GM23338 (cell line): ENCODE results near the gene BMP10. TPM values are rescaled to one million over a fixed set of nuclear protein-coding genes. Genes with fewer than 3 reads are reported as not detected.
A peak's percentile ranks its signal among the peaks of the same experiment; 100 is the strongest.

Source experiments
- ATAC-seq: fragments of 200-7000 bp; cut with Tn5 transposase; 3 replicates; pipeline ENCODE4 v1.9.1; 2020
- DNase-seq: peaks from one replicate; pipeline ENCODE4 v3.0.0-alpha.2; 2015; ENCODE audit warnings: low spot score
- H2AFZ ChIP-seq: fragments of 200-600 bp; sonication (generic); 2 replicates; pipeline ENCODE4 v1.8.0; 2016; ENCODE audit warnings: antibody characterized with exemption, mild to moderate bottlenecking, moderate library complexity
- H3F3A ChIP-seq: fragments of 200-600 bp; sonication (generic); replicated peaks from 2 replicates; pipeline ENCODE4 v1.8.0; 2017; ENCODE audit warnings: antibody characterized with exemption, mixed run types, low read depth
- H3K27ac ChIP-seq: fragments of 200-600 bp; sonication (generic); 2 replicates; pipeline ENCODE4 v1.6.1; 2016; ENCODE audit warnings: low read depth
- H3K27me3 ChIP-seq: fragments of 200-600 bp; sonication (generic); 2 replicates; pipeline ENCODE4 v1.8.0; 2016; ENCODE audit warnings: mild to moderate bottlenecking, mixed run types, moderate library complexity; ENCODE audit not compliant: insufficient read depth
- H3K36me3 ChIP-seq: fragments of 200-600 bp; sonication (generic); 2 replicates; pipeline ENCODE4 v1.8.0; 2016; ENCODE audit warnings: mild to moderate bottlenecking; ENCODE audit not compliant: insufficient read depth
- H3K4me1 ChIP-seq: fragments of 200-600 bp; sonication (generic); 2 replicates; pipeline ENCODE4 v1.8.0; 2016; ENCODE audit warnings: mild to moderate bottlenecking, moderate library complexity; ENCODE audit not compliant: insufficient read depth
- H3K4me2 ChIP-seq: fragments of 200-600 bp; sonication (generic); 2 replicates; pipeline ENCODE4 v1.7.1; 2017; ENCODE audit warnings: mixed run types
- H3K4me3 ChIP-seq: fragments of 200-600 bp; sonication (generic); 2 replicates; pipeline ENCODE4 v1.6.1; 2016; ENCODE audit warnings: mixed run types
- H3K79me2 ChIP-seq: fragments of 200-600 bp; sonication (generic); replicated peaks from 2 replicates; pipeline ENCODE4 v1.8.0; 2017; ENCODE audit warnings: mild to moderate bottlenecking; ENCODE audit not compliant: insufficient read depth
- H3K9me2 ChIP-seq: fragments of 200-600 bp; sonication (generic); 2 replicates; pipeline ENCODE4 v1.8.0; 2017; ENCODE audit not compliant: insufficient read depth
- H4K20me1 ChIP-seq: fragments of 200-600 bp; sonication (generic); replicated peaks from 2 replicates; pipeline ENCODE4 v1.8.0; 2017; ENCODE audit warnings: mild to moderate bottlenecking; ENCODE audit not compliant: insufficient read depth
- H3K27ac Mint-ChIP-seq: 2 replicates; pipeline ENCODE4 v1.8.0; 2020; ENCODE audit warnings: inconsistent platforms, mild to moderate bottlenecking, moderate library complexity, mixed read lengths
- H3K27me3 Mint-ChIP-seq: 3 replicates; pipeline ENCODE4 v1.8.0; 2022; ENCODE audit warnings: low read depth, mild to moderate bottlenecking, moderate library complexity, mixed read lengths, inconsistent platforms; ENCODE audit not compliant: insufficient read depth, poor library complexity
- H3K36me3 Mint-ChIP-seq: 3 replicates; pipeline ENCODE4 v1.8.0; 2021; ENCODE audit warnings: low read depth, mild to moderate bottlenecking, inconsistent platforms, moderate library complexity, mixed read lengths
- H3K4me1 Mint-ChIP-seq: 3 replicates; pipeline ENCODE4 v1.8.0; 2020; ENCODE audit warnings: mild to moderate bottlenecking, inconsistent platforms, mixed read lengths
- H3K4me3 Mint-ChIP-seq: 3 replicates; pipeline ENCODE4 v1.8.0; 2021; ENCODE audit warnings: moderate library complexity, mild to moderate bottlenecking, inconsistent platforms, mixed read lengths
- H3K9me3 Mint-ChIP-seq: 3 replicates; pipeline ENCODE4 v1.8.0; 2020; ENCODE audit warnings: moderate library complexity, mild to moderate bottlenecking, inconsistent platforms, mixed read lengths
- CREB1 ChIP-seq: fragments of 250-450 bp; sonication (Bioruptor Pico); IDR thresholded peaks from 2 replicates; pipeline ENCODE4 v1.5.0; 2020; ENCODE audit warnings: low read depth, mild to moderate bottlenecking, moderate library complexity
- EZH2 ChIP-seq: fragments of 200-600 bp; sonication (generic); IDR thresholded peaks from one replicate; pipeline ENCODE4 v1.8.0; 2017; ENCODE audit warnings: antibody characterized with exemption, mild to moderate bottlenecking, low read depth; ENCODE audit not compliant: unreplicated experiment
- EZH2phosphoT487 ChIP-seq: fragments of 200-600 bp; sonication (generic); IDR thresholded peaks from one replicate; pipeline ENCODE4 v1.8.1; 2018; ENCODE audit warnings: antibody characterized with exemption; ENCODE audit not compliant: unreplicated experiment
- JUNB ChIP-seq: IDR thresholded peaks from one replicate; pipeline ENCODE4 v1.6.1; 2016; ENCODE audit warnings: antibody characterized with exemption; ENCODE audit not compliant: unreplicated experiment
- POLR2AphosphoS5 ChIP-seq: IDR thresholded peaks from 2 replicates; pipeline ENCODE4 v1.6.1; 2016; ENCODE audit warnings: antibody characterized with exemption, low read depth
- STAT1 ChIP-seq: IDR thresholded peaks from one replicate; pipeline ENCODE4 v1.6.1; 2016; ENCODE audit warnings: antibody characterized with exemption; ENCODE audit not compliant: unreplicated experiment
- ZNF114 ChIP-seq: fragments of 250-450 bp; sonication (Bioruptor Pico); IDR thresholded peaks from 2 replicates; pipeline ENCODE4 v1.5.0; 2020; ENCODE audit warnings: mild to moderate bottlenecking, moderate library complexity
- ZNF331 ChIP-seq: fragments of 250-450 bp; sonication (Bioruptor Pico); IDR thresholded peaks from 2 replicates; pipeline ENCODE4 v1.5.0; 2020; ENCODE audit warnings: low read depth, mild to moderate bottlenecking, moderate library complexity
- polyA plus RNA-seq: library from polyadenylated mRNA; unstranded; fragments of >200 nt; fragmentation: Nextera tagmentation; extraction: Ambion mirVana; gene quantifications from 2 replicates; pipeline ENCODE4 v1.2.1, GENCODE V29; 2016
- total RNA-seq: library from RNA; depleted of rRNA; stranded (reverse); fragments of >200 nt; shearing (Covaris generic); gene quantifications from 2 replicates; pipeline ENCODE4 v1.2.3, GENCODE V29; 2014
- TF ChIP-seq, protein P1 (sequence below): IDR thresholded peaks from 2 replicates; pipeline ENCODE4 v1.6.1; 2016; ENCODE audit warnings: antibody characterized with exemption
- TF ChIP-seq, protein P2 (sequence below), 2 experiments: fragments of 200-600 bp in 1 of 2; sonication (generic) in 1 of 2; conservative IDR thresholded peaks; 2 replicates each; pipeline versions ENCODE4 v1.5.1 to v1.6.1; 2016 to 2017; ENCODE audit warnings: antibody characterized with exemption in 2 of 2, low read depth in 2 of 2, mild to moderate bottlenecking in 2 of 2, moderate library complexity in 1 of 2
- TF ChIP-seq, protein P3 (sequence below): IDR thresholded peaks from one replicate; pipeline ENCODE4 v1.6.1; 2018; ENCODE audit warnings: antibody characterized with exemption; ENCODE audit not compliant: unreplicated experiment
- TF ChIP-seq, protein P4 (sequence below): fragments of 250-450 bp; sonication (Bioruptor Pico); IDR thresholded peaks from 2 replicates; pipeline ENCODE4 v1.5.0; 2020; ENCODE audit warnings: mild to moderate bottlenecking, moderate library complexity

BMP10 gene
- total and polyA plus RNA-seq, 2 experiments from 2014 or later: not detected

DNA sequence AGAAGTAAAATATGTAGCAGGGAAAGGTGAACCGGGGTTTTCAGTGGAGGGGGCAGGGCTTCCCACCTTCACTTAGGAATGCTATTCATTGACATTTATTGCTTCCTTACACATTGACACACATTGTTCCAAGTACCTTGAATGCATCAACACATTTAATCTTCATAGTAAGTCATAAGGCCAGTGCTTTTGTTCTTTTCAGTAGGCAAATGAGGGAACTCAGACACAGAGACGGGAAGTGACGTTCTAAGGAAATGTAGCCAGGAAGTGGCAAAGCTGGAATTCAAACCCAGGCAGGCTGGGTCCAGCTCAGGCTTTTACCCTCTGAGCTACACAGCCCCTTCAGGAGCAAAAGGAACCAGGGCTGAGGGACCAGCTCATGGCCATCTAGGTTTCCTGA, 20.7 kb downstream of the BMP10 start (continued):
- TF ChIP-seq, protein P1, sequence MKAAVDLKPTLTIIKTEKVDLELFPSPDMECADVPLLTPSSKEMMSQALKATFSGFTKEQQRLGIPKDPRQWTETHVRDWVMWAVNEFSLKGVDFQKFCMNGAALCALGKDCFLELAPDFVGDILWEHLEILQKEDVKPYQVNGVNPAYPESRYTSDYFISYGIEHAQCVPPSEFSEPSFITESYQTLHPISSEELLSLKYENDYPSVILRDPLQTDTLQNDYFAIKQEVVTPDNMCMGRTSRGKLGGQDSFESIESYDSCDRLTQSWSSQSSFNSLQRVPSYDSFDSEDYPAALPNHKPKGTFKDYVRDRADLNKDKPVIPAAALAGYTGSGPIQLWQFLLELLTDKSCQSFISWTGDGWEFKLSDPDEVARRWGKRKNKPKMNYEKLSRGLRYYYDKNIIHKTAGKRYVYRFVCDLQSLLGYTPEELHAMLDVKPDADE: no peak
- TF ChIP-seq EZH2 (no peak), STAT1 (no peak), CREB1 (CRISPR knock-in tag) (no peak), ZNF331 (CRISPR knock-in tag) (no peak)

DNA sequence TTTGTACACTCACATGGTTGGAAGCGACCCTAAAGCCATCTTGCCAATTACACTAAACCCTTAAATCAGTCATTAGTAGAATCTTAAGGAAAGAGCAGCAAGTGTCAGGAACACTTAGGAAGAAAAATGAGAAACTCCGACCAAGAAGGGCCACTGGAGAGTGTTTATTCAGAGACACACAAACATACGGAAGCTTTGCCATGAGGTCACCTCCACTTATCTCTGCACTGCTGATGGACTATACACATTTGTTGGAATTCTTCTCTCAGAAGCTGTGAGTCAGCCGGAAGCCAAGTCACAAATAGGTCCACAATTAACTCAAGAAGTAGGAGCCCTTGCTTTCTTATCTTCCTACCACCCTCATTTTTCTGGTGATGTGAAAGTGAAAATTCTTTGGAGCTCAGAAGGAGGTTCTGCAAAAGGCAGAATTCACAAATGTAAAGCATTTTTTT, 21.6 kb downstream of the BMP10 start:
- H3K4me3 Mint-ChIP-seq: no peak overlapping the region
- no peak overlapping the region for H3K4me2 ChIP-seq
- no peaks in the 10 kb centered on the region for H3K4me1 ChIP-seq
- H3K27me3 ChIP-seq: no peaks in the 10 kb centered on the region
- H3K36me3 ChIP-seq: no peaks in the 10 kb centered on the region
- H3K36me3 Mint-ChIP-seq: no peaks in the 10 kb centered on the region
- peaks cover 4% of the 10 kb centered on the region; the same call in 1 of the 3 replicates for H3K4me1 Mint-ChIP-seq
- no peaks in the 10 kb centered on the region for H4K20me1 ChIP-seq
- DNase-seq (no peak), ATAC-seq (no peak)
- no peak overlapping the region for H3K27ac Mint-ChIP-seq
- no peaks in the 10 kb centered on the region for H3K79me2 ChIP-seq
- H3K27me3 Mint-ChIP-seq: peaks cover under 1% of the 10 kb centered on the region
- H3K4me3 ChIP-seq: no peak overlapping the region
- H3K9me3 Mint-ChIP-seq: no peaks in the 10 kb centered on the region
- no peaks in the 10 kb centered on the region for H3K9me2 ChIP-seq
- H3F3A ChIP-seq: no peaks in the 10 kb centered on the region
- peak overlapping the region; percentile 69 for H2AFZ ChIP-seq
- no peak overlapping the region for H3K27ac ChIP-seq
- no peak for TF ChIP-seq JUNB
- no peak for TF ChIP-seq ZNF331 (CRISPR knock-in tag)
- no peak for TF ChIP-seq EZH2
- no peak for TF ChIP-seq CREB1 (CRISPR knock-in tag)
- TF ChIP-seq POLR2AphosphoS5: no peak
- no peak for TF ChIP-seq STAT1
- TF ChIP-seq, protein P2, sequence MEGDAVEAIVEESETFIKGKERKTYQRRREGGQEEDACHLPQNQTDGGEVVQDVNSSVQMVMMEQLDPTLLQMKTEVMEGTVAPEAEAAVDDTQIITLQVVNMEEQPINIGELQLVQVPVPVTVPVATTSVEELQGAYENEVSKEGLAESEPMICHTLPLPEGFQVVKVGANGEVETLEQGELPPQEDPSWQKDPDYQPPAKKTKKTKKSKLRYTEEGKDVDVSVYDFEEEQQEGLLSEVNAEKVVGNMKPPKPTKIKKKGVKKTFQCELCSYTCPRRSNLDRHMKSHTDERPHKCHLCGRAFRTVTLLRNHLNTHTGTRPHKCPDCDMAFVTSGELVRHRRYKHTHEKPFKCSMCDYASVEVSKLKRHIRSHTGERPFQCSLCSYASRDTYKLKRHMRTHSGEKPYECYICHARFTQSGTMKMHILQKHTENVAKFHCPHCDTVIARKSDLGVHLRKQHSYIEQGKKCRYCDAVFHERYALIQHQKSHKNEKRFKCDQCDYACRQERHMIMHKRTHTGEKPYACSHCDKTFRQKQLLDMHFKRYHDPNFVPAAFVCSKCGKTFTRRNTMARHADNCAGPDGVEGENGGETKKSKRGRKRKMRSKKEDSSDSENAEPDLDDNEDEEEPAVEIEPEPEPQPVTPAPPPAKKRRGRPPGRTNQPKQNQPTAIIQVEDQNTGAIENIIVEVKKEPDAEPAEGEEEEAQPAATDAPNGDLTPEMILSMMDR (conservative IDR thresholded peaks at IDR 0.05; ENCODE audit: low read depth in 2 of 2): no peak
- TF ChIP-seq, protein P3, sequence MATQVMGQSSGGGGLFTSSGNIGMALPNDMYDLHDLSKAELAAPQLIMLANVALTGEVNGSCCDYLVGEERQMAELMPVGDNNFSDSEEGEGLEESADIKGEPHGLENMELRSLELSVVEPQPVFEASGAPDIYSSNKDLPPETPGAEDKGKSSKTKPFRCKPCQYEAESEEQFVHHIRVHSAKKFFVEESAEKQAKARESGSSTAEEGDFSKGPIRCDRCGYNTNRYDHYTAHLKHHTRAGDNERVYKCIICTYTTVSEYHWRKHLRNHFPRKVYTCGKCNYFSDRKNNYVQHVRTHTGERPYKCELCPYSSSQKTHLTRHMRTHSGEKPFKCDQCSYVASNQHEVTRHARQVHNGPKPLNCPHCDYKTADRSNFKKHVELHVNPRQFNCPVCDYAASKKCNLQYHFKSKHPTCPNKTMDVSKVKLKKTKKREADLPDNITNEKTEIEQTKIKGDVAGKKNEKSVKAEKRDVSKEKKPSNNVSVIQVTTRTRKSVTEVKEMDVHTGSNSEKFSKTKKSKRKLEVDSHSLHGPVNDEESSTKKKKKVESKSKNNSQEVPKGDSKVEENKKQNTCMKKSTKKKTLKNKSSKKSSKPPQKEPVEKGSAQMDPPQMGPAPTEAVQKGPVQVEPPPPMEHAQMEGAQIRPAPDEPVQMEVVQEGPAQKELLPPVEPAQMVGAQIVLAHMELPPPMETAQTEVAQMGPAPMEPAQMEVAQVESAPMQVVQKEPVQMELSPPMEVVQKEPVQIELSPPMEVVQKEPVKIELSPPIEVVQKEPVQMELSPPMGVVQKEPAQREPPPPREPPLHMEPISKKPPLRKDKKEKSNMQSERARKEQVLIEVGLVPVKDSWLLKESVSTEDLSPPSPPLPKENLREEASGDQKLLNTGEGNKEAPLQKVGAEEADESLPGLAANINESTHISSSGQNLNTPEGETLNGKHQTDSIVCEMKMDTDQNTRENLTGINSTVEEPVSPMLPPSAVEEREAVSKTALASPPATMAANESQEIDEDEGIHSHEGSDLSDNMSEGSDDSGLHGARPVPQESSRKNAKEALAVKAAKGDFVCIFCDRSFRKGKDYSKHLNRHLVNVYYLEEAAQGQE: no peak
- TF ChIP-seq, protein P4, sequence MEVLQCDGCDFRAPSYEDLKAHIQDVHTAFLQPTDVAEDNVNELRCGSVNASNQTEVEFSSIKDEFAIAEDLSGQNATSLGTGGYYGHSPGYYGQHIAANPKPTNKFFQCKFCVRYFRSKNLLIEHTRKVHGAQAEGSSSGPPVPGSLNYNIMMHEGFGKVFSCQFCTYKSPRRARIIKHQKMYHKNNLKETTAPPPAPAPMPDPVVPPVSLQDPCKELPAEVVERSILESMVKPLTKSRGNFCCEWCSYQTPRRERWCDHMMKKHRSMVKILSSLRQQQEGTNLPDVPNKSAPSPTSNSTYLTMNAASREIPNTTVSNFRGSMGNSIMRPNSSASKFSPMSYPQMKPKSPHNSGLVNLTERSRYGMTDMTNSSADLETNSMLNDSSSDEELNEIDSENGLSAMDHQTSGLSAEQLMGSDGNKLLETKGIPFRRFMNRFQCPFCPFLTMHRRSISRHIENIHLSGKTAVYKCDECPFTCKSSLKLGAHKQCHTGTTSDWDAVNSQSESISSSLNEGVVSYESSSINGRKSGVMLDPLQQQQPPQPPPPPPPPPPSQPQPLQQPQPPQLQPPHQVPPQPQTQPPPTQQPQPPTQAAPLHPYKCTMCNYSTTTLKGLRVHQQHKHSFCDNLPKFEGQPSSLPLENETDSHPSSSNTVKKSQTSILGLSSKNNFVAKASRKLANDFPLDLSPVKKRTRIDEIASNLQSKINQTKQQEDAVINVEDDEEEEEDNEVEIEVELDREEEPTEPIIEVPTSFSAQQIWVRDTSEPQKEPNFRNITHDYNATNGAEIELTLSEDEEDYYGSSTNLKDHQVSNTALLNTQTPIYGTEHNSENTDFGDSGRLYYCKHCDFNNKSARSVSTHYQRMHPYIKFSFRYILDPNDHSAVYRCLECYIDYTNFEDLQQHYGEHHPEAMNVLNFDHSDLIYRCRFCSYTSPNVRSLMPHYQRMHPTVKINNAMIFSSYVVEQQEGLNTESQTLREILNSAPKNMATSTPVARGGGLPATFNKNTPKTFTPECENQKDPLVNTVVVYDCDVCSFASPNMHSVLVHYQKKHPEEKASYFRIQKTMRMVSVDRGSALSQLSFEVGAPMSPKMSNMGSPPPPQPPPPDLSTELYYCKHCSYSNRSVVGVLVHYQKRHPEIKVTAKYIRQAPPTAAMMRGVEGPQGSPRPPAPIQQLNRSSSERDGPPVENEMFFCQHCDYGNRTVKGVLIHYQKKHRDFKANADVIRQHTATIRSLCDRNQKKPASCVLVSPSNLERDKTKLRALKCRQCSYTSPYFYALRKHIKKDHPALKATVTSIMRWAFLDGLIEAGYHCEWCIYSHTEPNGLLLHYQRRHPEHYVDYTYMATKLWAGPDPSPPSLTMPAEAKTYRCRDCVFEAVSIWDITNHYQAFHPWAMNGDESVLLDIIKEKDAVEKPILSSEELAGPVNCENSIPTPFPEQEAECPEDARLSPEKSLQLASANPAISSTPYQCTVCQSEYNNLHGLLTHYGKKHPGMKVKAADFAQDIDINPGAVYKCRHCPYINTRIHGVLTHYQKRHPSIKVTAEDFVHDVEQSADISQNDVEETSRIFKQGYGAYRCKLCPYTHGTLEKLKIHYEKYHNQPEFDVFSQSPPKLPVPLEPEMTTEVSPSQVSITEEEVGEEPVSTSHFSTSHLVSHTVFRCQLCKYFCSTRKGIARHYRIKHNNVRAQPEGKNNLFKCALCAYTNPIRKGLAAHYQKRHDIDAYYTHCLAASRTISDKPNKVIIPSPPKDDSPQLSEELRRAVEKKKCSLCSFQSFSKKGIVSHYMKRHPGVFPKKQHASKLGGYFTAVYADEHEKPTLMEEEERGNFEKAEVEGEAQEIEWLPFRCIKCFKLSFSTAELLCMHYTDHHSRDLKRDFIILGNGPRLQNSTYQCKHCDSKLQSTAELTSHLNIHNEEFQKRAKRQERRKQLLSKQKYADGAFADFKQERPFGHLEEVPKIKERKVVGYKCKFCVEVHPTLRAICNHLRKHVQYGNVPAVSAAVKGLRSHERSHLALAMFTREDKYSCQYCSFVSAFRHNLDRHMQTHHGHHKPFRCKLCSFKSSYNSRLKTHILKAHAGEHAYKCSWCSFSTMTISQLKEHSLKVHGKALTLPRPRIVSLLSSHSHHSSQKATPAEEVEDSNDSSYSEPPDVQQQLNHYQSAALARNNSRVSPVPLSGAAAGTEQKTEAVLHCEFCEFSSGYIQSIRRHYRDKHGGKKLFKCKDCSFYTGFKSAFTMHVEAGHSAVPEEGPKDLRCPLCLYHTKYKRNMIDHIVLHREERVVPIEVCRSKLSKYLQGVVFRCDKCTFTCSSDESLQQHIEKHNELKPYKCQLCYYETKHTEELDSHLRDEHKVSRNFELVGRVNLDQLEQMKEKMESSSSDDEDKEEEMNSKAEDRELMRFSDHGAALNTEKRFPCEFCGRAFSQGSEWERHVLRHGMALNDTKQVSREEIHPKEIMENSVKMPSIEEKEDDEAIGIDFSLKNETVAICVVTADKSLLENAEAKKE: no peak
- TF ChIP-seq ZNF114 (CRISPR knock-in tag): no peak
- TF ChIP-seq EZH2phosphoT487: no peak
